Measurements from ENCODE around the gene RASEF.
"Not testable (repeated sequence)": the region's sequence is repeated elsewhere in the genome, so short reads cannot be mapped to it uniquely, and the experiment has no call there.

The RASEF gene

DNA sequence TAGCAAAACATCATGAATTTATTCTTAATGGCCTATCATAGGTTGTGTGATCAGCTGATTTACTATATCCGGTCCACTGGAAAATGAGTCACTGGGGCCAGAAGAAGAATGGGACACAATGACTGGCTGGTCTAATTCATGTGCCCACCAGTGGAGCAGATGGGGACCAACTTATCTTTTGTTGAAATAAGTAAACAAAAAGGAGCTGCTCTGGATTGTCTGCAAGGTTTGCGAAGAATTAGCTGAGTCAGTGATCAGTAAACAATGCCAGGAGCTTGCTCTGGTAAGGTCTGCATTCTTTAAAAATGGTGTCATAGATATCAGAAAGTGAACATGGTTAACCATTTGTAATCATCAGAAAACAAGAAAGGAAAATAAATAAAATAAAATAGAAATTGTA lies 128.0 kb downstream of the RASEF start:
- Mint-ChIP-seq H3K9me3 (no peaks in the 10 kb centered on the region), H3K36me3 (ENCODE audit: low read depth) (no peaks in the 10 kb centered on the region), H3K27ac (no peak overlapping the region), H3K27me3 (ENCODE audit: low read depth, poor library complexity) (no peaks in the 10 kb centered on the region), H3K4me1 (peaks cover 11% of the 10 kb centered on the region), H3K4me3 (no peak overlapping the region)
- no peak for TF ChIP-seq CTCF (IDR thresholded peaks at IDR 0.05)
- DNase-seq: no peak

DNA sequence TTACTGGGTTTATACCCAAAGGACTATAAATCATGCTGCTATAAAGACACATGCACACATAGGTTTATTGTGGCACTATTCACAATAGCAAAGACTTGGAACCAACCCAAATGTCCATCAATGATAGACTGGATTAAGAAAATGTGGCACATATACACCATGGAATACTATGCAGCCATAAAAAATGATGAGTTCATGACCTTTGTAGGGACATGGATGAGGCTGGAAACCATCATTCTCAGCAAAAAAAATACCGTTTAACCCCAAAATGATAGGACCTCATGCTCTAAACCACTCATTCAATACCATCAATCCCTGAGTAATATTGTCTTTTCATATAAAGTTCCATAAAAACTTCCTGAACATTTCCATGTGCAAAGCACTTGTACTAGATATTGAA lies 128.9 kb downstream of the RASEF start:
- not testable (repeated sequence) for H3K4me3 Mint-ChIP-seq; H3K9me3 Mint-ChIP-seq; H3K36me3 Mint-ChIP-seq (ENCODE audit: low read depth); H3K4me1 Mint-ChIP-seq; H3K27me3 Mint-ChIP-seq (ENCODE audit: low read depth, poor library complexity); H3K27ac Mint-ChIP-seq; DNase-seq

DNA sequence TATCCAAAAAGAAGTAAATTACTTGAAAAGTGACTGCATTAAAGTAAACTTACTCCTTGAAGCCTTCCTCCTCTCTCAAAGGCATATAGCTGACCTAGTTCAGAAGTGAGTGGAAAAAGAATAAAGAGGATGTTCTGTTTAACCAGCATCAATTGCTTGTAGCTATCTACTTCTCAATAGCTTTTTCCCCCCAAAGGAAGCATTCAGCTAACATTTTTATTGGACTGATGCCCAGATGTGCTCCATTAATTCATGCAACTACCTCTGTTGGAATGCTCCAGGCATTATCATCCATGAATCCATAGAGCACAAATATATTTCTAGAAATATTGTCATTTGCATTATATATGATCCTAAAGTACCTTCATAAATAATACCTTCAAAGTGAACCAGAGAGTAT lies 132.8 kb downstream of the RASEF start:
- Mint-ChIP-seq H3K27ac (no peak overlapping the region), H3K4me1 (peaks cover 8% of the 10 kb centered on the region), H3K4me3 (no peak overlapping the region), H3K27me3 (ENCODE audit: low read depth, poor library complexity) (peaks cover 5% of the 10 kb centered on the region), H3K36me3 (ENCODE audit: low read depth) (no peaks in the 10 kb centered on the region), H3K9me3 (no peaks in the 10 kb centered on the region)
- no peak for TF ChIP-seq CTCF (IDR thresholded peaks at IDR 0.05)
- DNase-seq: no peak

All from nephron progenitor cell (in vitro differentiated cells).